SK-N-SH treated with all-trans-retinoic acid at 6 μM for 48 hours (cell line): ENCODE data around the gene OSTM1.

Source experiments
- ARNTL ChIP-seq: fragments of 450-650 bp; formaldehyde crosslinking; IDR thresholded peaks from 2 replicates; pipeline ENCODE4 v1.5.0; 2020; ENCODE audit warnings: low read depth, mild to moderate bottlenecking, moderate library complexity, borderline replicate concordance
- CSDC2 ChIP-seq: fragments of 250-450 bp; sonication (Bioruptor Pico); IDR thresholded peaks from 2 replicates; pipeline ENCODE4 v1.5.0; 2020; ENCODE audit warnings: mild to moderate bottlenecking, moderate library complexity
- OSR1 ChIP-seq: fragments of 250-450 bp; sonication (Bioruptor Pico); IDR thresholded peaks from 2 replicates; pipeline ENCODE4 v1.8.0; 2022; ENCODE audit warnings: moderate library complexity, mild to moderate bottlenecking, inconsistent platforms
- PATZ1 ChIP-seq: fragments of 250-450 bp; sonication (Bioruptor Pico); IDR thresholded peaks from 2 replicates; pipeline ENCODE4 v1.8.0; 2020; ENCODE audit warnings: mild to moderate bottlenecking, moderate library complexity, borderline replicate concordance
- POU6F1 ChIP-seq: fragments of 250-450 bp; sonication (Bioruptor Pico); IDR thresholded peaks from 2 replicates; pipeline ENCODE4 v1.8.0; 2021; ENCODE audit warnings: low read depth, mild to moderate bottlenecking, moderate library complexity, borderline replicate concordance
- RARB ChIP-seq: fragments of 250-450 bp; sonication (Bioruptor Pico); IDR thresholded peaks from 2 replicates; pipeline ENCODE4 v1.8.0; 2021; ENCODE audit warnings: mild to moderate bottlenecking, moderate library complexity
- TCF4 ChIP-seq: fragments of 250-450 bp; sonication (Bioruptor Pico); IDR thresholded peaks from 2 replicates; pipeline ENCODE4 v1.8.0; 2021; ENCODE audit warnings: mild to moderate bottlenecking, moderate library complexity, borderline replicate concordance
- TOX ChIP-seq: fragments of 250-450 bp; sonication (Bioruptor Pico); IDR thresholded peaks from 2 replicates; pipeline ENCODE4 v1.8.0; 2021; ENCODE audit warnings: mild to moderate bottlenecking, moderate library complexity, borderline replicate concordance
- ZFP3 ChIP-seq: fragments of 250-450 bp; sonication (Bioruptor Pico); IDR thresholded peaks from 2 replicates; pipeline ENCODE4 v1.5.0; 2020; ENCODE audit warnings: mild to moderate bottlenecking, moderate library complexity
- ZFP30 ChIP-seq: fragments of 450-650 bp; formaldehyde crosslinking; IDR thresholded peaks from 2 replicates; pipeline ENCODE4 v1.5.0; 2022; ENCODE audit warnings: mild to moderate bottlenecking, moderate library complexity
- ZNF70 ChIP-seq: fragments of 450-650 bp; formaldehyde crosslinking; IDR thresholded peaks from 2 replicates; pipeline ENCODE4 v1.5.0; 2020; ENCODE audit warnings: mild to moderate bottlenecking, moderate library complexity

- no peak for TF ChIP-seq ZFP30 (CRISPR knock-in tag)
- TF ChIP-seq PATZ1 (CRISPR knock-in tag): no peak
- no peak for TF ChIP-seq OSR1 (CRISPR knock-in tag)
- no peak for TF ChIP-seq ZFP3 (CRISPR knock-in tag)
- TF ChIP-seq ARNTL (CRISPR knock-in tag): no peak
- TF ChIP-seq TCF4 (CRISPR knock-in tag): no peak
- no peak for TF ChIP-seq POU6F1 (CRISPR knock-in tag)
- no peak for TF ChIP-seq ZNF70 (CRISPR knock-in tag)
- TF ChIP-seq TOX (CRISPR knock-in tag): no peak
- no peak for TF ChIP-seq RARB
- TF ChIP-seq CSDC2 (CRISPR knock-in tag): no peak
Measured at GRCh38 chr6:108052706-108053105, 21.8 kb downstream of the OSTM1 start.
